SK-N-SH treated with all-trans-retinoic acid at 6 μM for 48 hours (cell line): ENCODE data around the gene OCIAD1.
A peak's percentile ranks its signal among the peaks of the same experiment; 100 is the strongest.

Experiments
- ATAC-seq: fragments of 200-7000 bp; cut with Tn5 transposase; 3 replicates; pipeline ENCODE4 v1.9.1; 2020; ENCODE audit warnings: mild to moderate bottlenecking, moderate library complexity
- ARNTL ChIP-seq: fragments of 450-650 bp; formaldehyde crosslinking; IDR thresholded peaks from 2 replicates; pipeline ENCODE4 v1.5.0; 2020; ENCODE audit warnings: low read depth, mild to moderate bottlenecking, moderate library complexity, borderline replicate concordance
- BACH2 ChIP-seq: fragments of 250-450 bp; sonication (Bioruptor Pico); IDR thresholded peaks from 2 replicates; pipeline ENCODE4 v1.9.0; 2021; ENCODE audit warnings: mild to moderate bottlenecking, borderline replicate concordance
- CREB5 ChIP-seq: fragments of 250-450 bp; sonication (Bioruptor Pico); IDR thresholded peaks from 2 replicates; pipeline ENCODE4 v1.5.1; 2020; ENCODE audit warnings: low read depth, mild to moderate bottlenecking, moderate library complexity
- CSDC2 ChIP-seq: fragments of 250-450 bp; sonication (Bioruptor Pico); IDR thresholded peaks from 2 replicates; pipeline ENCODE4 v1.5.0; 2020; ENCODE audit warnings: mild to moderate bottlenecking, moderate library complexity
- ESRRG ChIP-seq: fragments of 250-450 bp; sonication (Bioruptor Pico); IDR thresholded peaks from 2 replicates; pipeline ENCODE4 v1.6.1; 2021; ENCODE audit warnings: mild to moderate bottlenecking
- GLIS3 ChIP-seq: fragments of 250-450 bp; sonication (Bioruptor Pico); IDR thresholded peaks from 2 replicates; pipeline ENCODE4 v1.5.0; 2020; ENCODE audit warnings: mild to moderate bottlenecking, moderate library complexity
- ISL1 ChIP-seq: fragments of 250-450 bp; sonication (Bioruptor Pico); IDR thresholded peaks from 2 replicates; pipeline ENCODE4 v2.1.2; 2022; ENCODE audit warnings: mild to moderate bottlenecking, moderate library complexity
- OSR1 ChIP-seq: fragments of 250-450 bp; sonication (Bioruptor Pico); IDR thresholded peaks from 2 replicates; pipeline ENCODE4 v1.8.0; 2022; ENCODE audit warnings: moderate library complexity, mild to moderate bottlenecking, inconsistent platforms
- PATZ1 ChIP-seq: fragments of 250-450 bp; sonication (Bioruptor Pico); IDR thresholded peaks from 2 replicates; pipeline ENCODE4 v1.8.0; 2020; ENCODE audit warnings: mild to moderate bottlenecking, moderate library complexity, borderline replicate concordance
- POU6F1 ChIP-seq: fragments of 250-450 bp; sonication (Bioruptor Pico); IDR thresholded peaks from 2 replicates; pipeline ENCODE4 v1.8.0; 2021; ENCODE audit warnings: low read depth, mild to moderate bottlenecking, moderate library complexity, borderline replicate concordance
- PPARA ChIP-seq: fragments of 250-450 bp; sonication (Bioruptor Pico); IDR thresholded peaks from 2 replicates; pipeline ENCODE4 v1.5.0; 2020; ENCODE audit warnings: mild to moderate bottlenecking, borderline replicate concordance
- RARB ChIP-seq: fragments of 250-450 bp; sonication (Bioruptor Pico); IDR thresholded peaks from 2 replicates; pipeline ENCODE4 v1.8.0; 2021; ENCODE audit warnings: mild to moderate bottlenecking, moderate library complexity
- SNAI2 ChIP-seq: fragments of 250-450 bp; sonication (Bioruptor Pico); IDR thresholded peaks from 2 replicates; pipeline ENCODE4 v1.5.0; 2020; ENCODE audit warnings: mild to moderate bottlenecking, moderate library complexity
- TOX ChIP-seq: fragments of 250-450 bp; sonication (Bioruptor Pico); IDR thresholded peaks from 2 replicates; pipeline ENCODE4 v1.8.0; 2021; ENCODE audit warnings: mild to moderate bottlenecking, moderate library complexity, borderline replicate concordance
- TSHZ2 ChIP-seq: fragments of 250-450 bp; sonication (Bioruptor Pico); IDR thresholded peaks from 2 replicates; pipeline ENCODE4 v1.5.0; 2020; ENCODE audit warnings: mild to moderate bottlenecking, moderate library complexity
- ZC3H10 ChIP-seq: fragments of 250-450 bp; sonication (Bioruptor Pico); IDR thresholded peaks from 2 replicates; pipeline ENCODE4 v1.5.1; 2021; ENCODE audit warnings: mild to moderate bottlenecking, moderate library complexity
- ZFP3 ChIP-seq: fragments of 250-450 bp; sonication (Bioruptor Pico); IDR thresholded peaks from 2 replicates; pipeline ENCODE4 v1.5.0; 2020; ENCODE audit warnings: mild to moderate bottlenecking, moderate library complexity
- ZFP30 ChIP-seq: fragments of 450-650 bp; formaldehyde crosslinking; IDR thresholded peaks from 2 replicates; pipeline ENCODE4 v1.5.0; 2022; ENCODE audit warnings: mild to moderate bottlenecking, moderate library complexity
- ZNF565 ChIP-seq: fragments of 450-650 bp; formaldehyde crosslinking; conservative IDR thresholded peaks from 2 replicates; pipeline ENCODE4 v1.5.0; 2020; ENCODE audit warnings: low read depth, mild to moderate bottlenecking, moderate library complexity
- ZNF70 ChIP-seq: fragments of 450-650 bp; formaldehyde crosslinking; IDR thresholded peaks from 2 replicates; pipeline ENCODE4 v1.5.0; 2020; ENCODE audit warnings: mild to moderate bottlenecking, moderate library complexity
- ZNF8 ChIP-seq: fragments of 450-650 bp; formaldehyde crosslinking; IDR thresholded peaks from 2 replicates; pipeline ENCODE4 v1.5.0; 2020; ENCODE audit warnings: mild to moderate bottlenecking, moderate library complexity

The OCIAD1 gene

GRCh38 chr4:48899950-48900349, 69.1 kb downstream of the OCIAD1 start:
- peak; percentile 73 for ATAC-seq

GRCh38 chr4:48901196-48901595, 70.3 kb downstream of the OCIAD1 start:
- no peak for ATAC-seq
- TF ChIP-seq ZFP3 (CRISPR knock-in tag) (no peak), GLIS3 (CRISPR knock-in tag) (no peak), ZNF8 (CRISPR knock-in tag) (no peak), ZC3H10 (no peak), ZNF565 (CRISPR knock-in tag) (no peak), ZNF70 (CRISPR knock-in tag) (no peak), RARB (CRISPR knock-in tag) (no peak), ARNTL (CRISPR knock-in tag) (no peak), TOX (no peak), POU6F1 (CRISPR knock-in tag) (no peak), CSDC2 (CRISPR knock-in tag) (no peak)
- TF ChIP-seq, all 23 proteins: peak for 0

More at GRCh38 chr4:48899950-48900349, 69.1 kb downstream of the OCIAD1 start:
- no peak for TF ChIP-seq BACH2 (CRISPR knock-in tag)

GRCh38 chr4:48902266-48902665, 71.4 kb downstream of the OCIAD1 start:
- ATAC-seq = peak; percentile 6; the same call in 1 of the 3 replicates
- TF ChIP-seq TSHZ2 (CRISPR knock-in tag) = no peak
- TF ChIP-seq OSR1 = no peak
- no peak for TF ChIP-seq RARB (CRISPR knock-in tag)
- TF ChIP-seq ESRRG (CRISPR knock-in tag) = no peak
- no peak for TF ChIP-seq BACH2 (CRISPR knock-in tag)
- no peak for TF ChIP-seq ZFP30
- no peak for TF ChIP-seq CSDC2 (CRISPR knock-in tag)
- TF ChIP-seq ZFP3 (CRISPR knock-in tag) = no peak
- no peak for TF ChIP-seq ARNTL (CRISPR knock-in tag)
- TF ChIP-seq GLIS3 (CRISPR knock-in tag) = no peak
- no peak for TF ChIP-seq ISL1 (CRISPR knock-in tag)
- no peak for TF ChIP-seq ZNF70 (CRISPR knock-in tag)
- no peak for TF ChIP-seq PATZ1

- TF ChIP-seq RARB (CRISPR knock-in tag) (no peak), TSHZ2 (CRISPR knock-in tag) (no peak), SNAI2 (CRISPR knock-in tag) (no peak), POU6F1 (CRISPR knock-in tag) (no peak), ARNTL (CRISPR knock-in tag) (no peak), PPARA (CRISPR knock-in tag) (no peak), ZC3H10 (no peak), BACH2 (CRISPR knock-in tag) (no peak), ZNF565 (CRISPR knock-in tag) (no peak), GLIS3 (CRISPR knock-in tag) (no peak), CREB5 (CRISPR knock-in tag) (no peak)
- no peak for ATAC-seq
Measured at GRCh38 chr4:48904101-48904500, 73.2 kb downstream of the OCIAD1 start.
